A673 (cell line): ENCODE results near the gene SKA2. TPM values are rescaled to one million over a fixed set of nuclear protein-coding genes. Genes with fewer than 3 reads are reported as not detected.

Source experiments
- BruUV-seq: library from RNA; stranded (reverse); fragments of 400-500 nt; replicated peaks from 2 replicates; lab custom pipeline; 2021; lab: Mats Ljungman, UMichigan
- CTCF ChIA-PET: fragments of 300-600 bp; sonication (Branson Sonifier 250); formaldehyde crosslinking; loops from one replicate; lab custom pipeline; 2022; ENCODE audit warnings: antibody characterized with exemption; lab: Charles Lee
- POLR2A ChIA-PET: fragments of 300-600 bp; sonication (Branson Sonifier 250); formaldehyde crosslinking; loops from one replicate; lab custom pipeline; 2022; ENCODE audit warnings: antibody characterized with exemption; ENCODE audit not compliant: low non-redundant PET; lab: Charles Lee
- DNase-seq: peaks from one replicate; pipeline ENCODE4 v3.0.0-alpha.2; 2015; ENCODE audit warnings: low spot score
- H3K27ac ChIP-seq: fragments of 200-600 bp; sonication (generic); 2 replicates; pipeline ENCODE4 v1.5.1; 2016; ENCODE audit warnings: mixed run types, low read depth, mild to moderate bottlenecking, mixed read lengths, antibody characterized with exemption, low read length; ENCODE audit not compliant: poor library complexity, severe bottlenecking
- H3K27me3 ChIP-seq: fragments of 200-600 bp; sonication (generic); replicated peaks from 2 replicates; pipeline ENCODE4 v1.6.1; 2017; ENCODE audit warnings: mixed run types, low read depth, mild to moderate bottlenecking, mixed read lengths, antibody characterized with exemption, low read length; ENCODE audit not compliant: insufficient read depth, poor library complexity
- H3K36me3 ChIP-seq: fragments of 200-600 bp; sonication (generic); 2 replicates; pipeline ENCODE4 v1.6.1; 2016; ENCODE audit warnings: mixed run types, mild to moderate bottlenecking, mixed read lengths, antibody characterized with exemption, low read length; ENCODE audit not compliant: insufficient read depth, poor library complexity, severe bottlenecking
- H3K4me1 ChIP-seq: fragments of 200-600 bp; sonication (generic); 2 replicates; pipeline ENCODE4 v1.6.1; 2017; ENCODE audit warnings: mixed run types, mild to moderate bottlenecking, mixed read lengths, antibody characterized with exemption, low read length; ENCODE audit not compliant: insufficient read depth, poor library complexity, severe bottlenecking
- H3K4me3 ChIP-seq: fragments of 200-600 bp; sonication (generic); 2 replicates; pipeline ENCODE4 v1.5.1; 2016; ENCODE audit warnings: low read depth, mixed run types, mild to moderate bottlenecking, mixed read lengths, low read length; ENCODE audit not compliant: poor library complexity, severe bottlenecking
- H3K9me3 ChIP-seq: fragments of 200-600 bp; sonication (generic); 2 replicates; pipeline ENCODE4 v1.6.1; 2016; ENCODE audit warnings: mixed run types, low read depth, mild to moderate bottlenecking, mixed read lengths, antibody characterized with exemption, low read length; ENCODE audit not compliant: poor library complexity, severe bottlenecking
- EZH2 ChIP-seq: fragments of 200-600 bp; sonication (generic); IDR thresholded peaks from 2 replicates; pipeline ENCODE4 v1.6.1; 2017; ENCODE audit warnings: borderline replicate concordance, low read depth, mild to moderate bottlenecking, mixed read lengths, antibody characterized with exemption, low read length; ENCODE audit not compliant: poor library complexity, severe bottlenecking
- intact Hi-C: fragments of 100-400 bp; cut with micrococcal nuclease; formaldehyde crosslinking; loops from one replicate; pipeline ENCODE4 v1.10.0; 2022; ENCODE audit not compliant: unreplicated experiment
- total RNA-seq: library from RNA; stranded (reverse); gene quantifications from 2 replicates; pipeline ENCODE4 v1.2.3, GENCODE V29; 2021
- TF ChIP-seq, protein P1 (sequence below): fragments of 300-800, 200-600 bp; sonication (generic); conservative IDR thresholded peaks from 2 replicates; pipeline ENCODE4 v1.5.1; 2017; ENCODE audit warnings: low read depth, mild to moderate bottlenecking, antibody characterized with exemption, low read length, moderate library complexity, mixed read lengths

The SKA2 gene
- total RNA-seq, 1 experiment from 2014 or later = 127 TPM

GRCh38 chr17:59105852-59106462 is 49.0 kb downstream of the SKA2 start:
- BruUV-seq = no TSS peak
- no peaks in the 10 kb centered on the region for H3K4me1 ChIP-seq
- no peaks in the 10 kb centered on the region for H3K36me3 ChIP-seq
- ChIA-PET POLR2A (no interaction called here), CTCF (interaction anchor here (1.0 to 1.1 kb wide), 2 partner anchors 395 to 587 kb away, joined by 3 read pairs; no protein-coding TSS in a partner anchor)
- H3K27ac ChIP-seq = peak overlapping the region; percentile 89
- no peak for TF ChIP-seq EZH2
- TF ChIP-seq, protein P1, sequence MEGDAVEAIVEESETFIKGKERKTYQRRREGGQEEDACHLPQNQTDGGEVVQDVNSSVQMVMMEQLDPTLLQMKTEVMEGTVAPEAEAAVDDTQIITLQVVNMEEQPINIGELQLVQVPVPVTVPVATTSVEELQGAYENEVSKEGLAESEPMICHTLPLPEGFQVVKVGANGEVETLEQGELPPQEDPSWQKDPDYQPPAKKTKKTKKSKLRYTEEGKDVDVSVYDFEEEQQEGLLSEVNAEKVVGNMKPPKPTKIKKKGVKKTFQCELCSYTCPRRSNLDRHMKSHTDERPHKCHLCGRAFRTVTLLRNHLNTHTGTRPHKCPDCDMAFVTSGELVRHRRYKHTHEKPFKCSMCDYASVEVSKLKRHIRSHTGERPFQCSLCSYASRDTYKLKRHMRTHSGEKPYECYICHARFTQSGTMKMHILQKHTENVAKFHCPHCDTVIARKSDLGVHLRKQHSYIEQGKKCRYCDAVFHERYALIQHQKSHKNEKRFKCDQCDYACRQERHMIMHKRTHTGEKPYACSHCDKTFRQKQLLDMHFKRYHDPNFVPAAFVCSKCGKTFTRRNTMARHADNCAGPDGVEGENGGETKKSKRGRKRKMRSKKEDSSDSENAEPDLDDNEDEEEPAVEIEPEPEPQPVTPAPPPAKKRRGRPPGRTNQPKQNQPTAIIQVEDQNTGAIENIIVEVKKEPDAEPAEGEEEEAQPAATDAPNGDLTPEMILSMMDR = no peak
- intact Hi-C loops = loop anchor here (5.0 kb wide), 1 partner anchor 46 kb away; no protein-coding TSS in a partner anchor
- no peaks in the 10 kb centered on the region for H3K27me3 ChIP-seq
- H3K9me3 ChIP-seq = no peaks in the 10 kb centered on the region
- peak overlapping the region; percentile 97 for H3K4me3 ChIP-seq
- DNase-seq = peak; percentile 68

GRCh38 chr17:59101178-59101577 is 53.8 kb downstream of the SKA2 start:
- H3K4me1 ChIP-seq = no peaks in the 10 kb centered on the region
- no peak overlapping the region for H3K4me3 ChIP-seq
- peaks cover 9% of the 10 kb centered on the region for H3K9me3 ChIP-seq
- BruUV-seq = no TSS peak
- H3K27me3 ChIP-seq = no peaks in the 10 kb centered on the region
- TF ChIP-seq, protein P1 = no peak
- no peak for TF ChIP-seq EZH2
- DNase-seq = no peak
- H3K27ac ChIP-seq = no peak overlapping the region
- POLR2A ChIA-PET = no interaction called here
- intact Hi-C loops = no loop called here
- H3K36me3 ChIP-seq = no peaks in the 10 kb centered on the region
- CTCF ChIA-PET = no interaction called here

GRCh38 chr17:59097876-59098275 is 57.1 kb downstream of the SKA2 start:
- ChIA-PET POLR2A (no interaction called here), CTCF (interaction anchor here (0.6 kb wide), 1 partner anchor 53 kb away, joined by 3 read pairs; no protein-coding TSS in a partner anchor)
- intact Hi-C loops = no loop called here
- Histone ChIP-seq H3K36me3 (no peaks in the 10 kb centered on the region), H3K27ac (no peak overlapping the region), H3K4me3 (no peak overlapping the region), H3K27me3 (no peaks in the 10 kb centered on the region), H3K4me1 (peaks cover 8% of the 10 kb centered on the region), H3K9me3 (peaks cover 9% of the 10 kb centered on the region)
- DNase-seq = no peak
- TF ChIP-seq, protein P1 = no peak
- no peak for TF ChIP-seq EZH2
- no TSS peak for BruUV-seq
